HCT116 (cell line): ENCODE measurements around the gene EIF4G3. TPM values are rescaled to one million over a fixed set of nuclear protein-coding genes. Genes with fewer than 3 reads are reported as not detected.

Experiments used
- ATAC-seq: fragments of 200-7000 bp; cut with Tn5 transposase; 2 replicates; pipeline ENCODE4 v1.9.1; 2020; ENCODE audit warnings: mild to moderate bottlenecking, moderate library complexity
- BruUV-seq: library from RNA; stranded (reverse); fragments of 400-500 nt; replicated peaks from 2 replicates; lab custom pipeline; 2021; lab: Mats Ljungman, UMichigan
- CTCF ChIA-PET: fragments of 300-600 bp; sonication (Branson Sonifier 250); formaldehyde crosslinking; loops from one replicate; lab custom pipeline; 2021; ENCODE audit warnings: antibody characterized with exemption; lab: Charles Lee
- POLR2A ChIA-PET: fragments of 300-600, 350-600 bp; sonication (Branson Sonifier 250); formaldehyde crosslinking; loops from one replicate; lab custom pipeline; 2021; ENCODE audit warnings: antibody characterized with exemption; lab: Charles Lee
- RAD21 ChIA-PET, 2 experiments: fragments of 300-600 bp; sonication (Branson Sonifier 250); formaldehyde crosslinking; loops; one replicate each; lab custom pipeline; 2023; ENCODE audit warnings: low total read pairs in 2 of 2; ENCODE audit not compliant: uncharacterized antibody in 2 of 2, unreplicated experiment in 2 of 2, low non-redundant PET in 1 of 2; lab: Charles Lee
- DNase-seq: peaks from one replicate; pipeline ENCODE4 v3.0.0-alpha.2; 2010; ENCODE audit warnings: low read depth, low spot score
- H2AFZ ChIP-seq: fragments of 200-600 bp; shearing (Covaris generic), sonication (generic); 2 replicates; pipeline ENCODE4 v1.6.1; 2017; ENCODE audit warnings: low read depth, mixed run types, mixed read lengths, antibody characterized with exemption, low read length; ENCODE audit not compliant: poor library complexity, severe bottlenecking
- H3K27ac ChIP-seq: 2 replicates; pipeline ENCODE4 v1.5.1; 2012; ENCODE audit warnings: low read depth, low read length
- H3K27me3 ChIP-seq: fragments of 200-600 bp; sonication (generic); 2 replicates; pipeline ENCODE4 v1.6.1; 2016; ENCODE audit warnings: mixed run types, low read length, mixed read lengths; ENCODE audit not compliant: insufficient read depth
- H3K36me3 ChIP-seq, 2 experiments: fragments of 200-500 bp in 1 of 2; fragments of 200-600 bp in 1 of 2; sonication (Bioruptor generic) in 1 of 2; sonication (generic) in 1 of 2; 2 replicates each; pipeline versions ENCODE4 v1.5.1 to v1.6.1; 2014 to 2016; ENCODE audit warnings: low read length in 2 of 2, inconsistent platforms in 1 of 2, mixed read lengths in 1 of 2, mixed run types in 1 of 2; ENCODE audit not compliant: insufficient read depth in 2 of 2, control insufficient read depth in 1 of 2
- H3K4me1 ChIP-seq, 2 experiments: fragments of 200-600 bp in 1 of 2; sonication (generic) in 1 of 2; 2 replicates each; pipeline versions ENCODE4 v1.5.1 to v1.6.1; 2012 to 2017; ENCODE audit warnings: low read length in 2 of 2, inconsistent platforms in 1 of 2, mild to moderate bottlenecking in 1 of 2, mixed read lengths in 1 of 2, mixed run types in 1 of 2, moderate library complexity in 1 of 2; ENCODE audit not compliant: insufficient read depth in 2 of 2, control insufficient read depth in 1 of 2
- H3K4me2 ChIP-seq: fragments of 200-600 bp; sonication (generic); 2 replicates; pipeline ENCODE4 v1.6.1; 2017; ENCODE audit warnings: mixed run types, low read length, mixed read lengths
- H3K4me3 ChIP-seq, 2 experiments: fragments of 200-600 bp in 1 of 2; sonication (generic) in 1 of 2; replicated peaks in 1 of 2; 2 replicates each; pipeline ENCODE4 v1.5.1; 2011 to 2016; ENCODE audit warnings: low read length in 2 of 2, control low read depth in 1 of 2, low read depth in 1 of 2, mild to moderate bottlenecking in 1 of 2, mixed read lengths in 1 of 2, mixed run types in 1 of 2
- H3K79me2 ChIP-seq: fragments of 200-600 bp; sonication (generic); 2 replicates; pipeline ENCODE4 v1.6.1; 2017; ENCODE audit warnings: mild to moderate bottlenecking, mixed run types, low read length, moderate library complexity, mixed read lengths; ENCODE audit not compliant: insufficient read depth
- H3K9ac ChIP-seq: fragments of 200-600 bp; sonication (generic); 2 replicates; pipeline ENCODE4 v1.6.1; 2016; ENCODE audit warnings: low read length, mixed read lengths
- H3K9me2 ChIP-seq: fragments of 200-600 bp; sonication (generic), shearing (Covaris generic); 2 replicates; pipeline ENCODE4 v1.6.1; 2017; ENCODE audit warnings: mixed run types, mild to moderate bottlenecking, moderate library complexity; ENCODE audit not compliant: insufficient read depth
- H3K9me3 ChIP-seq, 2 experiments: fragments of 200-500 bp in 1 of 2; fragments of 200-600 bp in 1 of 2; sonication (Bioruptor generic) in 1 of 2; sonication (generic) in 1 of 2; 2 replicates each; pipeline ENCODE4 v1.6.1; 2014 to 2017; ENCODE audit warnings: low read length in 2 of 2, mixed read lengths in 2 of 2, inconsistent platforms in 1 of 2, low read depth in 1 of 2, mild to moderate bottlenecking in 1 of 2, mixed run types in 1 of 2, moderate library complexity in 1 of 2; ENCODE audit not compliant: control insufficient read depth in 1 of 2, insufficient read depth in 1 of 2
- H4K20me1 ChIP-seq: fragments of 200-600 bp; sonication (generic), shearing (Covaris generic); 2 replicates; pipeline ENCODE4 v1.6.1; 2017; ENCODE audit warnings: mixed run types, mild to moderate bottlenecking, moderate library complexity; ENCODE audit not compliant: insufficient read depth
- ATF3 ChIP-seq: IDR thresholded peaks from 2 replicates; pipeline ENCODE4 v1.6.1; 2012
- CBX3 ChIP-seq: IDR thresholded peaks from 2 replicates; pipeline ENCODE4 v1.6.1; 2012; ENCODE audit warnings: low read depth
- EZH2 ChIP-seq: fragments of 200-600 bp; sonication (generic); IDR thresholded peaks from 2 replicates; pipeline ENCODE4 v1.6.1; 2017; ENCODE audit warnings: antibody characterized with exemption, mixed run types
- POLR2A ChIP-seq: IDR thresholded peaks from 2 replicates; pipeline ENCODE4 v1.7.0; 2011; ENCODE audit warnings: borderline replicate concordance; ENCODE audit not compliant: insufficient read depth, insufficient read length; ENCODE audit errors: extremely low read depth
- REST ChIP-seq: IDR thresholded peaks from 2 replicates; pipeline ENCODE4 v1.6.1; 2012; ENCODE audit warnings: low read depth
- SRF ChIP-seq: IDR thresholded peaks from 2 replicates; pipeline ENCODE4 v1.6.1; 2012; ENCODE audit warnings: low read depth
- YY1 ChIP-seq: IDR thresholded peaks from 2 replicates; pipeline ENCODE4 v1.6.1; 2011; ENCODE audit warnings: low read length, low read depth, moderate library complexity, mild to moderate bottlenecking; ENCODE audit not compliant: insufficient replicate concordance; ENCODE audit errors: extremely low read depth
- ZFX ChIP-seq: fragments of 450-650 bp; IDR thresholded peaks from 2 replicates; pipeline ENCODE4 v1.6.1; 2017
- intact Hi-C: fragments of 100-400 bp; cut with micrococcal nuclease; formaldehyde crosslinking; loops from 2 replicates; pipeline ENCODE4 v1.10.0; 2022
- total RNA-seq: library from RNA; stranded (reverse); gene quantifications from one replicate; pipeline ENCODE4 v1.2.1, GENCODE V29; 2021; ENCODE audit not compliant: unreplicated experiment

Gene EIF4G3
- total RNA-seq, 1 experiment from 2014 or later: 40.1 TPM

DNA sequence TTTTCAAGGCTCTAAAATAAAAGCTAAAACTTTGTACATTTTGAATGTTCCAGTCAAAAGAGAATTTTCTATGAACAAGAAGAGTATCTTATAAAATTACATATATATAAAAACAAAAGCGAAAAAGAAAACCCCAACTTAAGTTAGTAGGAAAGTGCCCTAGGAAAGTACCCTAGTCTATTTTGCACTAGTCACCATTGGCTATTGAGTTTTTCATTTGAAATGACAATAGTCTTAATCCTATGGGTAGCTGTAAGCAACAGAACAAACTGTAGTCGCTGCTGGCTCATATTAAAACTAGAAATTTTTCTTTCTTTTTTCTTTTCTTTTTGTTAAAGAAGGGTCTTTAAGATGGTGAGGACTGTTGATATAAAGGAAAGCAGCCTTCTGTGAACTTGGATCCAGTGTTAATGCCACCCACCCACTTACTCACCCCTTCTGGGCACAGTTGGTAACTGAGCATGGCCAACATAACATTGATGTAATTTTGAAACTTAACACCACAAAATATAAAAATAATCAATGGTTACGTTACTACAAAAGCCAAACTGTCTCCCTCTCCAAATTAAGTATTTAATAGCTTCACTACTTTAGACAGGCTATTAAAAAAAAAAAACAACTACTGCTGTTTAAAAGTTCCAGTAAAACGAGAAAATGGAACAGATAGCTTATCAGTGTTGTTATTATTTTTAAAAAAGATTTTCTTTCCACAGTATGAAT, 177.0 kb downstream of the EIF4G3 start:
- no peaks in the 10 kb centered on the region; the same call in 1 of the 2 replicates for H3K79me2 ChIP-seq
- H3K9me3 ChIP-seq: no peaks in the 10 kb centered on the region
- H3K4me1 ChIP-seq: no peaks in the 10 kb centered on the region
- H3K4me3 ChIP-seq: no peak overlapping the region
- 0 out of 2 replicates have a peak, but pooled peaks cover 1% of the 10 kb centered on the region for H4K20me1 ChIP-seq
- H3K9me2 ChIP-seq: no peaks in the 10 kb centered on the region
- POLR2A ChIA-PET: no interaction called here
- no peak overlapping the region for H3K27ac ChIP-seq
- intact Hi-C loops: no loop called here
- BruUV-seq: no TSS peak
- no peaks in the 10 kb centered on the region for H3K36me3 ChIP-seq
- H3K4me2 ChIP-seq: no peak overlapping the region
- DNase-seq: no peak
- H3K9ac ChIP-seq: no peak overlapping the region
- CTCF ChIA-PET: no interaction called here
- H2AFZ ChIP-seq: no peak overlapping the region
- TF ChIP-seq POLR2A (no peak), ATF3 (no peak), EZH2 (no peak), CBX3 (no peak), SRF (no peak), YY1 (no peak), REST (no peak), ZFX (no peak)
- ATAC-seq: no peak
- RAD21 ChIA-PET: no interaction called here
- H3K27me3 ChIP-seq: no peaks in the 10 kb centered on the region
